ENCODE results near the gene AIMP2. TPM values are rescaled to one million over a fixed set of nuclear protein-coding genes. Genes with fewer than 3 reads are reported as not detected.

Gene AIMP2
- total RNA-seq, 4 donors from 2014 or later: 13.2 to 103 (median 59.0) TPM

DNA sequence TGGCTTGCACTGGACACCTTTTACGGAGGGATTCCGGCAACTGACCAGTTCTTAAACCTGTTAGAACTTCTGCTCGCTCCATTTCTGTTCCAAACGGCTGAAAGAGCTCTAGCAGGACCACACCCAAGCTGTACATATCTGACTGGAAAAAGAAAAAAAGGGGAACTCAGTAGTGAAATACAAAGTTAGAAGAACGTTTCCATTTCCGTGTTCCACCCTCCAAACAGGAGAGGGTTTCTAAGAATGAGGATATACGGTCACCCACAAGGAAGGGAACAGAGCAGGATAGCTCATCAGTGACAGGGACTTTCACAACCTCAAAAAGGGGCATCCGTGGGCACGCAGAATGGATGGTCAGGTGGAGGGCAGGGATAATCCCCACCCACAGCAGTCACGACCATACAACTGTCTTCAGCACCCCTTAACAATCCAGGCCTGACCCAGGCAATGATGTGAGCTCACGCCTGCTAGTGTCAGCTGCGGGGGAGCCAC, 17.8 kb downstream of the AIMP2 start:
- Histone ChIP-seq H3K27ac (peak overlapping the region; percentile 53 to 76 (median 64)), H3K9me3 (no peaks in the 10 kb centered on the region), H3K36me3 (peaks cover 0 to 93% (median 0%) of the 10 kb centered on the region in 3 donors), H3K4me1 (peaks cover 0 to 15% (median 4%) of the 10 kb centered on the region in 4 donors), H3K4me3 (peak overlapping the region in 1 of 4 donors; percentile 34), H3K27me3 (no peaks in the 10 kb centered on the region)
- peak in 1 of 3 donors; percentile 43 for DNase-seq
- TF ChIP-seq POLR2A (IDR thresholded peaks at IDR 0.05): no peak
- TF ChIP-seq, protein P1, sequence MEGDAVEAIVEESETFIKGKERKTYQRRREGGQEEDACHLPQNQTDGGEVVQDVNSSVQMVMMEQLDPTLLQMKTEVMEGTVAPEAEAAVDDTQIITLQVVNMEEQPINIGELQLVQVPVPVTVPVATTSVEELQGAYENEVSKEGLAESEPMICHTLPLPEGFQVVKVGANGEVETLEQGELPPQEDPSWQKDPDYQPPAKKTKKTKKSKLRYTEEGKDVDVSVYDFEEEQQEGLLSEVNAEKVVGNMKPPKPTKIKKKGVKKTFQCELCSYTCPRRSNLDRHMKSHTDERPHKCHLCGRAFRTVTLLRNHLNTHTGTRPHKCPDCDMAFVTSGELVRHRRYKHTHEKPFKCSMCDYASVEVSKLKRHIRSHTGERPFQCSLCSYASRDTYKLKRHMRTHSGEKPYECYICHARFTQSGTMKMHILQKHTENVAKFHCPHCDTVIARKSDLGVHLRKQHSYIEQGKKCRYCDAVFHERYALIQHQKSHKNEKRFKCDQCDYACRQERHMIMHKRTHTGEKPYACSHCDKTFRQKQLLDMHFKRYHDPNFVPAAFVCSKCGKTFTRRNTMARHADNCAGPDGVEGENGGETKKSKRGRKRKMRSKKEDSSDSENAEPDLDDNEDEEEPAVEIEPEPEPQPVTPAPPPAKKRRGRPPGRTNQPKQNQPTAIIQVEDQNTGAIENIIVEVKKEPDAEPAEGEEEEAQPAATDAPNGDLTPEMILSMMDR (IDR thresholded peaks at IDR 0.05): no peak

DNA sequence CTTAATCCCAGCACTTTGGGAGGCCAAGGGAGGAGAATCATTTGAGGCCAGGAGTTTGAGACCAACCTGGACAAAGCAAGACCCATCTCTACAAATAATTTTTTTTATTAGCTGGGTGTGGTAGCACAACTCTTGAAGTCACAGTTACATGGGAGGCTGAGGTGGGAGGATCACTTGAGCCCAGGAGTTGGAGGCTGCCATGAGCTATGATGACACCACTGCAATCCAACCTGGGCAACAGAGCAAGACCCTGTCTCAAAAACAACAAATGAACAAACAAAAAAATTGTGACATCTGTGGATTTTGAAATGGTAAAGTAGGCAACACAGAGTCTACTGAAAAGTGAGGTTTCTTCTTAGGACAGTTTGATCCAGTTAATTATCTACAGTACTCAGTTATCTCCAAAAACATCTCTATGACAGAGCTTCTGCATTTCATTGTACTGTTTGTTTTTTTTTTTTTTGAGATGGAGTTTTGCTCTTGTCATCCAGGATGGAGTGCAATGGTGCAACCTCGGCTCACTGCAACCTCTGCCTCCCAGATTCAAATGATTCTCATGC, 18.8 kb downstream of the AIMP2 start:
- H3K36me3 ChIP-seq: peaks cover 0 to 93% (median 0%) of the 10 kb centered on the region in 3 donors
- H3K27ac ChIP-seq: peak overlapping the region in 1 of 4 donors; percentile 53
- no peaks in the 10 kb centered on the region for H3K27me3 ChIP-seq

DNA sequence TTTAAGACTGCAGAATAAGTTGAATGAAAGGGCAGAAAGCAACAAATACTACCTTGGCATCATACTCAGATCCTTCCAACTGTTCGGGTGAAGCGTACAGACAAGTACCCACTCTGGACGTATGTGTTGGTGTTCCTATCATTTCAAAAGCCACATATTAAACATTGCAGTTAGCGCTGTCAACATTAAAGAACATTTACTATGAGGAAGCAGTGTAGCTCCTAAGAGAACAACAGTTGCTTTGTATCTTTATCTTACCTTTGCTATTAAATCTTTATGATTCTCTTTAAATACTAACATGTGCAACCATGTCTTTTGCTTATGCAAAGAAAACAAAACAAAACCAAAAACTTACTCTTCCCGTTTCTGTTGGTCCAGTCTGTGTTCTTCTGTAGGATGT, 19.5 kb downstream of the AIMP2 start:
- Histone ChIP-seq H3K36me3 (peaks cover 0 to 93% (median 0%) of the 10 kb centered on the region in 3 donors), H3K9me3 (no peaks in the 10 kb centered on the region), H3K27me3 (no peaks in the 10 kb centered on the region), H3K4me1 (peaks cover 0 to 14% (median 4%) of the 10 kb centered on the region in 4 donors), H3K4me3 (no peak overlapping the region), H3K27ac (no peak overlapping the region)
- TF ChIP-seq, protein P1 (IDR thresholded peaks at IDR 0.05): no peak
- TF ChIP-seq POLR2A (IDR thresholded peaks at IDR 0.05): no peak
- peak in 1 of 3 donors; percentile 6 for DNase-seq

More for the DNA sequence above, 18.8 kb downstream of the AIMP2 start:
- Histone ChIP-seq H3K9me3 (no peaks in the 10 kb centered on the region), H3K4me3 (no peak overlapping the region), H3K4me1 (peaks cover 0 to 15% (median 4%) of the 10 kb centered on the region in 4 donors)
- peak in 1 of 3 donors; percentile 25 for DNase-seq
- TF ChIP-seq POLR2A (IDR thresholded peaks at IDR 0.05): no peak
- TF ChIP-seq, protein P1 (IDR thresholded peaks at IDR 0.05): no peak

DNA sequence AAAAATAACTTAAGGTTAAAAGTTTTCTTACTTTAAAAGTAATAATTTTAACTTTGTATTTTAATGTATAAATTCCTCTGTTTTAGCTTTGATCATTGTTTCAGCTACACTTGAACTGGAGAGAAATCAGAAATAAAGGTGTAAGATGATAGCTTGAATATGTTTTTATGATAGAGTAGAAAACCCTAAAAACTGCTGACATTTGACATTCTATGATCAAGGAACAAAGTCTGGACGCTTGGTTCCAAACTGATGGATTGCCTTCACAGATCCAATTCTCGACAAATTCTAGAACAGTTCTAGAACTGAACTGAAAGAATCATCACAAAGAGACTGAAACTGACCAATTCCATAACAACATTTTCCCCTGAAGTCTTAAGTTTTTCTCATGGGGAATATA, 21.9 kb downstream of the AIMP2 start, which contains the start of gene ANKRD61:
ANKRD61 (plus strand) TSS at position 389 of the 400 bp plus-strand sequence; CDS start at position 389, 0 bp downstream.
- peaks cover 0 to 3% (median 1%) of the 10 kb centered on the region in 4 donors for H3K4me1 ChIP-seq
- TF ChIP-seq POLR2A (IDR thresholded peaks at IDR 0.05): no peak
- TF ChIP-seq, protein P1 (IDR thresholded peaks at IDR 0.05): no peak
- H3K27ac ChIP-seq: no peak within 1 kb of the TSS
- H3K36me3 ChIP-seq: peaks cover 0 to 95% (median 1%) of the 10 kb centered on the region in 3 donors
- H3K9me3 ChIP-seq: no peaks in the 10 kb centered on the region
- no peak within 1 kb of the TSS for H3K4me3 ChIP-seq
- DNase-seq: no peak
- no peaks in the 10 kb centered on the region for H3K27me3 ChIP-seq

DNA sequence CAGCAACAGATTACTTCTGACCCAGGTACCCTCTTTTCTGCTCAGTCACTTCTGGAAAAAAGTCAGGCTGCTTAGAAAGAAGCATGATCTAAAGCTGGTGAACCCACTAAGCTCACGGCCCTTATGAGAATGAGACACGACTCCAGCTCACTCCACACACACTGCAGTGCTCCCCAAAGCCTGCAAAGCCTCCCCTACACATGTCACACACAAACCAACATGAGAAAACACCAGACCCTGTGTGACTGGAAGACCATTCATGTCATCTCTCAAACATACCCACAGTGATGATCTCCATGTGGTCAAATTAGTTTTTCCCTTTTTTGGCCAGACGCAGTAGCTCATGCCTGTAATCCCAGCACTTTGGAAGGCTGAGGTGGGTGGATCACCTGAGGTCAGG, 22.5 kb downstream of the AIMP2 start:
- Histone ChIP-seq H3K36me3 (peaks cover 0 to 95% (median 4%) of the 10 kb centered on the region in 3 donors), H3K27ac (no peak overlapping the region), H3K9me3 (no peaks in the 10 kb centered on the region), H3K27me3 (no peaks in the 10 kb centered on the region), H3K4me3 (no peak overlapping the region), H3K4me1 (no peaks in the 10 kb centered on the region)
- no peak for TF ChIP-seq POLR2A (IDR thresholded peaks at IDR 0.05)
- no peak for DNase-seq

DNA sequence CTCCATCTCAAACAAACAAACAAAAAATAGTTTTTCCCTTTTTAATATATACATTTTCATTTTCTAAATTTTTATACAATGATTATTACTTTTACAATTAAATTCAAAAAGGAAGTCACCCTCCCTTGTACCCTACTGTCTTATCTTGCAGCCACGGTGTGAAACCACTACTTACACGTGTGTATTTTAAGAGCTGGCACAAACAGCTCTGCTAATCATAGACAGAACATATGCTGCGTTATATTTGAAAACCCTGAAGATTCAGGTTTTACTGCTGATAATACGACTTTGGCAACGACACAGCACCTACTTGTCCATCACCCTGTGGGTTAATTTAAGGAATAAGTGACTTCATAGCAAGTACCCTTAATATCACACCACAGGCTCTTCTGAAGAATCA, 23.1 kb downstream of the AIMP2 start:
- no peak for DNase-seq
- no peak overlapping the region for H3K4me3 ChIP-seq
- no peaks in the 10 kb centered on the region for H3K9me3 ChIP-seq
- H3K27me3 ChIP-seq: no peaks in the 10 kb centered on the region
- no peak overlapping the region for H3K27ac ChIP-seq
- TF ChIP-seq, protein P1 (IDR thresholded peaks at IDR 0.05): no peak
- no peak for TF ChIP-seq POLR2A (IDR thresholded peaks at IDR 0.05)
- peaks cover 0 to 95% (median 4%) of the 10 kb centered on the region in 3 donors for H3K36me3 ChIP-seq
- H3K4me1 ChIP-seq: no peaks in the 10 kb centered on the region

Data from Peyer's patch (tissue), 4 donors.